H1 (cell line): ENCODE results near the gene RFK. TPM values are rescaled to one million over a fixed set of nuclear protein-coding genes. Genes with fewer than 3 reads are reported as not detected.

Experiments
- CTCF ChIA-PET: fragments of 300-600 bp; sonication (Branson Sonifier 250); formaldehyde crosslinking; loops from one replicate; lab custom pipeline; 2021; ENCODE audit not compliant: partially characterized antibody; lab: Charles Lee
- POLR2A ChIA-PET: fragments of 300-600 bp; sonication (Branson Sonifier 250); formaldehyde crosslinking; loops from one replicate; lab custom pipeline; 2021; ENCODE audit warnings: inconsistent platforms; ENCODE audit not compliant: partially characterized antibody; lab: Charles Lee
- DNase-seq, 2 experiments: peaks; one replicate each; pipeline versions ENCODE4 v3.0.0 to v3.0.0-alpha.2; 2010 to 2022; ENCODE audit warnings: low spot score in 2 of 2, low read depth in 1 of 2, mixed read lengths in 1 of 2
- FAIRE-seq: peaks from 2 replicates; lab custom pipeline; 2011; peaks lifted over from hg19 to GRCh38; lab: Jason Lieb, UNC
- H2AFZ ChIP-seq: 2 replicates; pipeline ENCODE4 v1.8.1; 2012; ENCODE audit warnings: low read length, inconsistent platforms
- H2AK5ac ChIP-seq: 2 replicates; pipeline ENCODE4 v1.6.1; 2013; ENCODE audit warnings: low read depth, low read length
- H2BK120ac ChIP-seq: replicated peaks from 2 replicates; pipeline ENCODE3; 2013; ENCODE audit warnings: low read depth, low read length, inconsistent platforms
- H2BK12ac ChIP-seq: 2 replicates; pipeline ENCODE4 v1.6.1; 2013; ENCODE audit warnings: low read depth, low read length
- H2BK15ac ChIP-seq: 2 replicates; pipeline ENCODE4 v1.6.1; 2013; ENCODE audit warnings: low read length
- H2BK20ac ChIP-seq: 2 replicates; pipeline ENCODE4 v1.6.1; 2013; ENCODE audit warnings: low read length
- H2BK5ac ChIP-seq: 2 replicates; pipeline ENCODE4 v1.6.1; 2013; ENCODE audit warnings: low read depth, low read length
- H3K14ac ChIP-seq: 2 replicates; pipeline ENCODE4 v1.6.1; 2013; ENCODE audit warnings: inconsistent platforms; ENCODE audit not compliant: insufficient read length
- H3K18ac ChIP-seq: 2 replicates; pipeline ENCODE4 v1.6.1; 2013; ENCODE audit warnings: low read length; ENCODE audit errors: extremely low read depth
- H3K23ac ChIP-seq: 2 replicates; pipeline ENCODE4 v1.6.1; 2013; ENCODE audit warnings: inconsistent platforms; ENCODE audit not compliant: insufficient read length
- H3K23me2 ChIP-seq: 2 replicates; pipeline ENCODE4 v1.6.1; 2013; ENCODE audit warnings: low read depth, low read length
- H3K27ac ChIP-seq: 2 replicates; pipeline ENCODE4 v1.6.1; 2011; ENCODE audit warnings: low read depth, low read length, inconsistent platforms
- H3K27me3 ChIP-seq, 4 experiments: replicated peaks in 1 of 4; 1 replicate in 1 of 4; 2 replicates in 3 of 4; pipeline versions ENCODE4 v1.6.1 to v1.8.1; 2011 to 2013; ENCODE audit warnings: low read length in 3 of 4, mild to moderate bottlenecking in 3 of 4, inconsistent platforms in 2 of 4, mixed read lengths in 2 of 4, moderate library complexity in 1 of 4; ENCODE audit not compliant: control insufficient read depth in 3 of 4, insufficient read depth in 3 of 4; ENCODE audit errors: extremely low read depth in 1 of 4
- H3K36me3 ChIP-seq, 4 experiments: 2 replicates each; pipeline versions ENCODE4 v1.6.1 to v1.8.1; 2011 to 2013; ENCODE audit warnings: mild to moderate bottlenecking in 4 of 4, low read length in 3 of 4, moderate library complexity in 2 of 4, control low read depth in 1 of 4, inconsistent platforms in 1 of 4; ENCODE audit not compliant: insufficient read depth in 4 of 4, control insufficient read depth in 2 of 4
- H3K4ac ChIP-seq: replicated peaks from 2 replicates; pipeline ENCODE3; 2013; ENCODE audit warnings: low read length, low read depth, mixed read lengths, inconsistent platforms; ENCODE audit not compliant: insufficient read length
- H3K4me1 ChIP-seq, 4 experiments: replicated peaks in 1 of 4; 1 replicate in 1 of 4; 2 replicates in 3 of 4; pipeline versions ENCODE4 v1.6.1 to v1.8.1; 2011 to 2013; ENCODE audit warnings: low read length in 3 of 4, inconsistent platforms in 2 of 4, mixed read lengths in 1 of 4; ENCODE audit not compliant: insufficient read depth in 4 of 4, control insufficient read depth in 3 of 4
- H3K4me2 ChIP-seq, 2 experiments: 2 replicates each; pipeline versions ENCODE4 v1.6.1 to v1.8.1; 2011 to 2013; ENCODE audit warnings: low read depth in 2 of 2, low read length in 2 of 2, control low read depth in 1 of 2, inconsistent platforms in 1 of 2, mild to moderate bottlenecking in 1 of 2; ENCODE audit not compliant: insufficient read depth in 1 of 2
- H3K4me3 ChIP-seq, 4 experiments: fragments of 200-600, 300-600 bp in 1 of 4; sonication (generic), shearing (Covaris generic), sonication (Bioruptor Twin) in 1 of 4; 2 replicates each; pipeline versions ENCODE4 v1.5.1 to v1.8.1; 2011 to 2016; ENCODE audit warnings: low read length in 4 of 4, low read depth in 3 of 4, control low read depth in 2 of 4, inconsistent platforms in 2 of 4, mild to moderate bottlenecking in 2 of 4, mixed read lengths in 1 of 4, moderate library complexity in 1 of 4; ENCODE audit not compliant: insufficient read depth in 2 of 4; ENCODE audit errors: extremely low read depth in 1 of 4
- H3K56ac ChIP-seq: replicated peaks from 2 replicates; pipeline ENCODE3; 2013; ENCODE audit warnings: low read depth, mild to moderate bottlenecking, mixed read lengths, low read length, inconsistent platforms; ENCODE audit not compliant: insufficient read length
- H3K79me1 ChIP-seq: 2 replicates; pipeline ENCODE4 v1.6.1; 2013; ENCODE audit warnings: low read depth, low read length, control low read depth
- H3K79me2 ChIP-seq, 2 experiments: 2 replicates each; pipeline versions ENCODE4 v1.6.1 to v1.8.1; 2012 to 2013; ENCODE audit warnings: low read length in 2 of 2, mild to moderate bottlenecking in 2 of 2, inconsistent platforms in 1 of 2; ENCODE audit not compliant: insufficient read depth in 2 of 2, control insufficient read depth in 1 of 2
- H3K9ac ChIP-seq, 4 experiments: replicated peaks in 1 of 4; 1 replicate in 1 of 4; 2 replicates in 3 of 4; pipeline versions ENCODE4 v1.6.1 to v1.8.1; 2011 to 2013; ENCODE audit warnings: low read depth in 3 of 4, low read length in 3 of 4, control low read depth in 2 of 4, mild to moderate bottlenecking in 2 of 4, moderate library complexity in 2 of 4, inconsistent platforms in 1 of 4; ENCODE audit errors: extremely low read depth in 1 of 4
- H3K9me3 ChIP-seq, 2 experiments: 2 replicates each; pipeline versions ENCODE4 v1.6.1 to v1.8.1; 2012 to 2013; ENCODE audit warnings: mild to moderate bottlenecking in 2 of 2, moderate library complexity in 2 of 2, control low read depth in 1 of 2, inconsistent platforms in 1 of 2, low read depth in 1 of 2, low read length in 1 of 2, mixed read lengths in 1 of 2; ENCODE audit not compliant: insufficient read depth in 2 of 2
- H4K20me1 ChIP-seq, 2 experiments: replicated peaks in 1 of 2; 2 replicates each; pipeline versions ENCODE3 to v1.8.1; 2011 to 2013; ENCODE audit warnings: inconsistent platforms in 2 of 2, low read length in 2 of 2, mild to moderate bottlenecking in 1 of 2; ENCODE audit not compliant: insufficient read depth in 2 of 2, control insufficient read depth in 1 of 2
- H4K5ac ChIP-seq: 2 replicates; pipeline ENCODE4 v1.6.1; 2013; ENCODE audit warnings: low read length, low read depth, mixed read lengths, inconsistent platforms; ENCODE audit not compliant: insufficient read length
- H4K8ac ChIP-seq: 2 replicates; pipeline ENCODE4 v1.8.0; 2013; ENCODE audit warnings: mild to moderate bottlenecking, moderate library complexity, low read length, inconsistent platforms; ENCODE audit not compliant: insufficient read depth; ENCODE audit errors: extremely low read depth
- H4K91ac ChIP-seq: replicated peaks from 2 replicates; pipeline ENCODE3; 2013; ENCODE audit warnings: low read length, mixed read lengths, inconsistent platforms; ENCODE audit not compliant: insufficient read length
- EP300 ChIP-seq, 2 experiments: IDR thresholded peaks; 1 replicate in 1 of 2; 2 replicates in 1 of 2; pipeline ENCODE4 v1.6.1; 2011 to 2012; ENCODE audit warnings: low read depth in 2 of 2, low read length in 2 of 2, mild to moderate bottlenecking in 2 of 2, borderline replicate concordance in 1 of 2, inconsistent platforms in 1 of 2, moderate library complexity in 1 of 2
- WGBS, 2 experiments: shearing (Covaris generic) in 1 of 2; methylation state at CpG; one replicate each; pipeline versions ENCODE4 v1.1.6 to v1.1.7; 2013 to 2015; ENCODE audit warnings: low lambda C conversion rate in 2 of 2, mixed read lengths in 2 of 2, inconsistent platforms in 1 of 2, low coverage in 1 of 2, missing lambda C conversion rate in 1 of 2; ENCODE audit not compliant: insufficient replicate concordance in 2 of 2, insufficient coverage in 1 of 2, insufficient read length in 1 of 2; ENCODE audit errors: extremely low coverage in 1 of 2, missing lambda C conversion rate in 1 of 2; 5-methylcytosine and 5-hydroxymethylcytosine counted together
- polyA plus RNA-seq, 7 experiments: library from polyadenylated mRNA; depleted of rRNA in 3 of 7; stranded (reverse) in 5 of 7; unstranded in 2 of 7; fragments of >200 nt in 5 of 7; fragments of 200-250 nt in 2 of 7; gene quantifications; 1 replicate in 5 of 7; 2 replicates in 1 of 7; 4 replicates in 1 of 7; pipeline versions ENCODE4 v1.2.1 to v1.2.3, GENCODE V29; 2011 to 2013; ENCODE audit warnings: missing spikeins in 2 of 7, mixed read lengths in 2 of 7
- total RNA-seq: library from RNA; stranded (reverse); fragmentation: NEBNext Ultra II Directional; extraction: Animal tissue kit (Norgen Biotek cat#: 25700); gene quantifications from 2 replicates; pipeline ENCODE4 v1.2.1, GENCODE V29; 2021

Gene RFK
- total and polyA plus RNA-seq, 2 of the 8 experiments (the other 6 are each of a cell fraction or from before 2014, with no cell fraction given): 4.3 to 10.6 TPM

GRCh38 chr9:76438841-76439588, 44.8 kb upstream of the RFK start:
- H2BK120ac ChIP-seq: no peak overlapping the region

More at GRCh38 chr9:76438841-76439588, 44.8 kb upstream of the RFK start:
- no peak overlapping the region for H3K4ac ChIP-seq
- H3K9me3 ChIP-seq: peaks cover 5 to 6% of the 10 kb centered on the region in 2 experiments; a peak in 3 of 4 replicates
- no peaks in the 10 kb centered on the region for H3K4me1 ChIP-seq
- ChIA-PET POLR2A (no interaction called here), CTCF (interaction anchor here (0.6 to 1.0 kb wide), 2 partner anchors 10 to 35 kb away, joined by 3 read pairs; no protein-coding TSS in a partner anchor)
- H4K8ac ChIP-seq: no peak overlapping the region
- no peak overlapping the region for H2BK12ac ChIP-seq
- H3K18ac ChIP-seq: no peak overlapping the region
- no peak overlapping the region for H2AK5ac ChIP-seq
- no peak for DNase-seq
- no peak overlapping the region for H3K27ac ChIP-seq
- H4K20me1 ChIP-seq: no peaks in the 10 kb centered on the region
- TF ChIP-seq EP300 (IDR thresholded peaks at IDR 0.05; ENCODE audit: borderline replicate concordance in 1 of 2, low read depth in 2 of 2, low read length in 2 of 2): no peak
- no peak overlapping the region for H2AFZ ChIP-seq
- 91% methylated on average over 6 of the region's 6 CpGs; no CpG with 5 or more reads in 1 of the 2 experiments for WGBS, 2 experiments
- no peak overlapping the region for H3K56ac ChIP-seq
- H2BK20ac ChIP-seq: no peak overlapping the region
- no peak overlapping the region for H3K9ac ChIP-seq
- no peak overlapping the region for H4K91ac ChIP-seq
- H3K23me2 ChIP-seq: no peaks in the 10 kb centered on the region
- H3K14ac ChIP-seq: no peak overlapping the region
- no peak overlapping the region for H3K23ac ChIP-seq
- no peak for FAIRE-seq
- no peaks in the 10 kb centered on the region for H3K79me2 ChIP-seq
- no peaks in the 10 kb centered on the region for H3K36me3 ChIP-seq
- no peaks in the 10 kb centered on the region for H3K27me3 ChIP-seq
- H3K4me3 ChIP-seq: no peak overlapping the region
- H3K4me2 ChIP-seq: no peak overlapping the region
- no peak overlapping the region for H2BK15ac ChIP-seq
- no peak overlapping the region for H4K5ac ChIP-seq
- no peak overlapping the region for H2BK5ac ChIP-seq
- H3K79me1 ChIP-seq: no peaks in the 10 kb centered on the region
